ENCODE results near the gene CHSY3. TPM values are rescaled to one million over a fixed set of nuclear protein-coding genes. Genes with fewer than 3 reads are reported as not detected.

CHSY3 gene
- polyA plus RNA-seq, 3 donors: not detected

DNA sequence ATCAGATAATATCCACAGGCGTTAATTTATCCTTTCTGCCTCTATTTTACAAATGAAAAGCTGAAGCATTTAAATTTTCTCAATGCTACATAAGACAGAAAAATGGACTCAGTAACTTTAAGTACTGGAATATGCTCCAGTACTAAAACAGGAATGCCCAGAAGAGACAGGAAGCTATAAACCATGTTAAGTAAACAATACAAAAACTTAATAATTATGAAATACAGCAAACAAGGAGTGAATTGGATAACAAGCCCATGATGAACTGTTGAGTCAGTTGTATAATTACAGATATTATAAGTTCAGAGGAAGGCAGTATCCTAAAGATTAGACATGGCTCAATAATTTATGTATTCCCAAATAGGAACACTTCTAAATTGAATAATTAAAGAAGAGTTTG lies 148.5 kb downstream of the CHSY3 start:
- no peaks in the 10 kb centered on the region for H3K4me1 ChIP-seq (ENCODE audit: control insufficient read depth in 1 of 2, insufficient read depth in 2 of 2, low read length in 2 of 2)
- H3K27ac ChIP-seq (ENCODE audit: low read depth in 1 of 2, low read length in 2 of 2): no peak overlapping the region
- no peaks in the 10 kb centered on the region for H3K9me3 ChIP-seq (replicated peaks in 1 of 2; ENCODE audit: control insufficient read depth in 1 of 2, insufficient read depth in 1 of 2, low read length in 2 of 2)
- TF ChIP-seq, protein P1, sequence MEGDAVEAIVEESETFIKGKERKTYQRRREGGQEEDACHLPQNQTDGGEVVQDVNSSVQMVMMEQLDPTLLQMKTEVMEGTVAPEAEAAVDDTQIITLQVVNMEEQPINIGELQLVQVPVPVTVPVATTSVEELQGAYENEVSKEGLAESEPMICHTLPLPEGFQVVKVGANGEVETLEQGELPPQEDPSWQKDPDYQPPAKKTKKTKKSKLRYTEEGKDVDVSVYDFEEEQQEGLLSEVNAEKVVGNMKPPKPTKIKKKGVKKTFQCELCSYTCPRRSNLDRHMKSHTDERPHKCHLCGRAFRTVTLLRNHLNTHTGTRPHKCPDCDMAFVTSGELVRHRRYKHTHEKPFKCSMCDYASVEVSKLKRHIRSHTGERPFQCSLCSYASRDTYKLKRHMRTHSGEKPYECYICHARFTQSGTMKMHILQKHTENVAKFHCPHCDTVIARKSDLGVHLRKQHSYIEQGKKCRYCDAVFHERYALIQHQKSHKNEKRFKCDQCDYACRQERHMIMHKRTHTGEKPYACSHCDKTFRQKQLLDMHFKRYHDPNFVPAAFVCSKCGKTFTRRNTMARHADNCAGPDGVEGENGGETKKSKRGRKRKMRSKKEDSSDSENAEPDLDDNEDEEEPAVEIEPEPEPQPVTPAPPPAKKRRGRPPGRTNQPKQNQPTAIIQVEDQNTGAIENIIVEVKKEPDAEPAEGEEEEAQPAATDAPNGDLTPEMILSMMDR (IDR thresholded peaks at IDR 0.05): no peak
- H3K4me3 ChIP-seq (replicated peaks in 1 of 3; ENCODE audit: low read depth in 2 of 3, low read length in 3 of 3): no peak overlapping the region
- no peaks in the 10 kb centered on the region for H3K79me2 ChIP-seq (ENCODE audit: insufficient read depth, low read length)
- intact Hi-C loops (cut with micrococcal nuclease): no loop called here
- no peaks in the 10 kb centered on the region for H3K27me3 Mint-ChIP-seq (ENCODE audit: low read depth in 3 of 3)
- no peaks in the 10 kb centered on the region for H3K36me3 Mint-ChIP-seq
- H3K4me3 Mint-ChIP-seq: no peak overlapping the region
- H3K4me2 ChIP-seq (replicated peaks; ENCODE audit: extremely low read depth, low read length, poor library complexity, severe bottlenecking): no peak overlapping the region
- no CpG with 5 or more reads among the region's 1 CpG for whole genome bisulfite sequencing (ENCODE audit: insufficient coverage)
- no peaks in the 10 kb centered on the region for H3K36me3 ChIP-seq (replicated peaks in 1 of 2; ENCODE audit: control insufficient read depth in 1 of 2, insufficient read depth in 2 of 2, low read length in 2 of 2)
- no peak overlapping the region for H3K27ac Mint-ChIP-seq
- H3K9ac ChIP-seq (ENCODE audit: insufficient read depth, low read length, poor library complexity, severe bottlenecking): no peak overlapping the region
- no peaks in the 10 kb centered on the region for H3K27me3 ChIP-seq (ENCODE audit: control insufficient read depth in 2 of 2, insufficient read depth in 2 of 2, low read length in 2 of 2)
- no peak overlapping the region for H2AFZ ChIP-seq (ENCODE audit: insufficient read depth, low read depth, low read length, poor library complexity, severe bottlenecking)
- peaks cover 0 to 3% (median 0%) of the 10 kb centered on the region in 7 donors for H3K9me3 Mint-ChIP-seq
- H3K4me1 Mint-ChIP-seq: no peaks in the 10 kb centered on the region
- DNase-seq: no peak
- no peaks in the 10 kb centered on the region for H4K20me1 ChIP-seq (ENCODE audit: insufficient read depth, low read length)

DNA sequence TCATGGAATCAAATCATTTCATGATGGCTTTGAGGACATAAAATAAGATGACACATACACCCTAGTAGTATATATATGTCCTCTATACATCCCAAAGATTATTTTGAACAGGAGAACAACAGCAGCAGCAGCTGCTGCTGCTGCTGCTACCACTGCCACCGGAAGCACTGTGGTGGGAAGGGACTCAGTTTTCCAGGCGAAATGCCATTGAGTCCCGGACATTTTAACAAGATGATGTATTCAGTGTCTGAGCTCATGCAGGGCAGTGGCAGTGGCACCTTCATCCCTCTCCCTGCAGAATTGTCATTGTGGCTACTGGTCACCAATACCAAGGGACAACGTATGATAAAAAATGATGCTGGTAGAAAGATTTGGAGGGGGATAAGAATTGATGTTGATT lies 151.3 kb downstream of the CHSY3 start:
- no peak for DNase-seq
- Mint-ChIP-seq H3K27me3 (ENCODE audit: low read depth in 3 of 3) (no peaks in the 10 kb centered on the region), H3K27ac (no peak overlapping the region), H3K36me3 (no peaks in the 10 kb centered on the region), H3K4me1 (no peaks in the 10 kb centered on the region), H3K4me3 (no peak overlapping the region), H3K9me3 (peaks cover 0 to 5% (median 1%) of the 10 kb centered on the region in 7 donors)
- Histone ChIP-seq H3K9me3 (replicated peaks in 1 of 2; ENCODE audit: control insufficient read depth in 1 of 2, insufficient read depth in 1 of 2, low read length in 2 of 2) (no peaks in the 10 kb centered on the region), H3K79me2 (ENCODE audit: insufficient read depth, low read length) (no peaks in the 10 kb centered on the region), H3K4me2 (replicated peaks; ENCODE audit: extremely low read depth, low read length, poor library complexity, severe bottlenecking) (no peak overlapping the region), H4K20me1 (ENCODE audit: insufficient read depth, low read length) (no peaks in the 10 kb centered on the region), H3K27ac (ENCODE audit: low read depth in 1 of 2, low read length in 2 of 2) (no peak overlapping the region), H2AFZ (ENCODE audit: insufficient read depth, low read depth, low read length, poor library complexity, severe bottlenecking) (no peak overlapping the region), H3K9ac (ENCODE audit: insufficient read depth, low read length, poor library complexity, severe bottlenecking) (no peak overlapping the region), H3K27me3 (ENCODE audit: control insufficient read depth in 2 of 2, insufficient read depth in 2 of 2, low read length in 2 of 2) (no peaks in the 10 kb centered on the region), H3K4me3 (replicated peaks in 1 of 3; ENCODE audit: low read depth in 2 of 3, low read length in 3 of 3) (no peak overlapping the region), H3K4me1 (ENCODE audit: control insufficient read depth in 1 of 2, insufficient read depth in 2 of 2, low read length in 2 of 2) (no peaks in the 10 kb centered on the region), H3K36me3 (replicated peaks in 1 of 2; ENCODE audit: control insufficient read depth in 1 of 2, insufficient read depth in 2 of 2, low read length in 2 of 2) (no peaks in the 10 kb centered on the region)
- 94% methylated on average over 2 of the region's 4 CpGs for WGBS (ENCODE audit: insufficient coverage)
- TF ChIP-seq, protein P1 (IDR thresholded peaks at IDR 0.05): no peak
- intact Hi-C loops (cut with micrococcal nuclease): no loop called here
